ENCODE data around the gene MAPK14.
A peak's percentile ranks its signal among the peaks of the same experiment; 100 is the strongest.

Gene MAPK14

DNA sequence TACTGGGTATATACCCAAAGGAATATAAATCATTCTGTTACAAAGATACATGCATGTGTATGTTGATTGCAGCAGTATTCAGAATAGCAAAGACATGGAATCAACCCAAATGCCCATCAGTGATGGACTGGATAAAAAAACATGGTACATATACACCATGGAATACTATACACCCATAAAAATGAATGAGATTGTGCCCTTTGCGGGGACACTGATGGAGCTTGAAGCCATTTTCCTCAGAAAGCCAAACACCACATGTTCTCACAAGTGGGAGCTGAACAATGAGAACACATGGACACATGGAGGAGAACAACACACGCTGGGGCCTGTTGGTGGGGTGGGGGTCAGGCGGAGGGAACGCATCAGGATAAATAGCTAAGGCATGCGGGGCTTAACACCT is 61.4 kb downstream of the MAPK14 start:
- TF ChIP-seq, protein P1, sequence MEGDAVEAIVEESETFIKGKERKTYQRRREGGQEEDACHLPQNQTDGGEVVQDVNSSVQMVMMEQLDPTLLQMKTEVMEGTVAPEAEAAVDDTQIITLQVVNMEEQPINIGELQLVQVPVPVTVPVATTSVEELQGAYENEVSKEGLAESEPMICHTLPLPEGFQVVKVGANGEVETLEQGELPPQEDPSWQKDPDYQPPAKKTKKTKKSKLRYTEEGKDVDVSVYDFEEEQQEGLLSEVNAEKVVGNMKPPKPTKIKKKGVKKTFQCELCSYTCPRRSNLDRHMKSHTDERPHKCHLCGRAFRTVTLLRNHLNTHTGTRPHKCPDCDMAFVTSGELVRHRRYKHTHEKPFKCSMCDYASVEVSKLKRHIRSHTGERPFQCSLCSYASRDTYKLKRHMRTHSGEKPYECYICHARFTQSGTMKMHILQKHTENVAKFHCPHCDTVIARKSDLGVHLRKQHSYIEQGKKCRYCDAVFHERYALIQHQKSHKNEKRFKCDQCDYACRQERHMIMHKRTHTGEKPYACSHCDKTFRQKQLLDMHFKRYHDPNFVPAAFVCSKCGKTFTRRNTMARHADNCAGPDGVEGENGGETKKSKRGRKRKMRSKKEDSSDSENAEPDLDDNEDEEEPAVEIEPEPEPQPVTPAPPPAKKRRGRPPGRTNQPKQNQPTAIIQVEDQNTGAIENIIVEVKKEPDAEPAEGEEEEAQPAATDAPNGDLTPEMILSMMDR (conservative IDR thresholded peaks at IDR 0.05; ENCODE audit: low read length) = no peak
- no peak overlapping the region for H3K4me3 ChIP-seq (ENCODE audit: low read length)
- DNase-seq (ENCODE audit: low read depth) = no peak

DNA sequence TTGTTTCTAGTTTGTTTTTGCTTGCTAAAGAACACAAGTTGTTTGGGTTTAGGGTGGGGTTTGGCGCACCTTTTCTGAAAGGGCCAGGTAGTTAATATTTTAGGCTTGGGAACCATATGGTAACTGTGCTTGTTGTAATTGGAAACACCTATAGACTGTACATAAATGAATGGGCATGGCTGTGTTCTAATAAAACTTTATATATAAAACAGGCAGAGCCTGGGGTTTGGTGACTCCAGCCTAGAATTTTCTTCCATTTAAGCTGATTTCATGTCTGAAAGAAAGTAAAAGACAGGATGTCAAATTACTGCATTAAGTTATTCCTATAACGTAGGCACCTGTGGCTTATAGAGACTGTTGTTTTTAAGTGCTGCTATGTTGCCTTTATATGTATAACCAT is 66.6 kb downstream of the MAPK14 start:
- DNase-seq (ENCODE audit: low read depth) = no peak
- H3K4me3 ChIP-seq (ENCODE audit: low read length) = no peak overlapping the region
- TF ChIP-seq, protein P1 (conservative IDR thresholded peaks at IDR 0.05; ENCODE audit: low read length) = no peak

DNA sequence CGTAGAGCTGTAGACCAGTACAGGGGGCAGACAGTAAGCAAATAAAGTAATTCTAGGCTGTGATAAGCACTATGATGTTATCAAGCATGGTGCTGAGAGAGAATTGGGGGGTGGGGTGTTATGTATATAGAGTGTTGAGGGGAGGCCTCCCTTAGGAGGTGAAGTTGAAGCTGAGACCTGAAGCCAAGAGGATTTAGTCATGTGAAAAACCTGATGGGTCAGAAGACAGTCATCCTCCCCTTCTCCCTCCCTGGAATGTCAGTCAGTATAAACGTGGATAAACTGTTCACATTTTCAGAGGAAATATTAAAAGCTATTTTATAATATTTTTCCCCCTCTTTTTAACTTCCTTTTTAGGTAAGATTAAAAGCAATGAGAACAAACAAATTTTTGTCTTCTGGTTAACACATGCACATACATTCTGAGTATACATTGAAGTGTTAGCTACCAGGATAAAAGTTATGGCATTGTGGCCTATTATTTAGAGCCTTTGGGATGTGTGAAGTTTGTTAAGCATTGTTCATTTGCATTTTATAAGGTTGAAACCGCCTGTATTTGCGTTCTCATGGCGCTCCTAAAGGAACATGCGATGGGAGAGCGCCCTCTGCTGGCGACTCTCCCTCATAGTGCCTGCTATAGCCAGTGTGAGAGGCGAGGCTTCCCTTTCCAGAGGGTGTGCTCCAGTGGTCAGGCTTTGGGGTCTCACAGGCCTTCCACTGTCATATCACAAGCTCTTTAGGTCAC is 67.3 kb downstream of the MAPK14 start:
- TF ChIP-seq, protein P1 (conservative IDR thresholded peaks at IDR 0.05; ENCODE audit: low read length) = peak; percentile 96
- no peak overlapping the region for H3K4me3 ChIP-seq (ENCODE audit: low read length)
- DNase-seq (ENCODE audit: low read depth) = peak; percentile 68

DNA sequence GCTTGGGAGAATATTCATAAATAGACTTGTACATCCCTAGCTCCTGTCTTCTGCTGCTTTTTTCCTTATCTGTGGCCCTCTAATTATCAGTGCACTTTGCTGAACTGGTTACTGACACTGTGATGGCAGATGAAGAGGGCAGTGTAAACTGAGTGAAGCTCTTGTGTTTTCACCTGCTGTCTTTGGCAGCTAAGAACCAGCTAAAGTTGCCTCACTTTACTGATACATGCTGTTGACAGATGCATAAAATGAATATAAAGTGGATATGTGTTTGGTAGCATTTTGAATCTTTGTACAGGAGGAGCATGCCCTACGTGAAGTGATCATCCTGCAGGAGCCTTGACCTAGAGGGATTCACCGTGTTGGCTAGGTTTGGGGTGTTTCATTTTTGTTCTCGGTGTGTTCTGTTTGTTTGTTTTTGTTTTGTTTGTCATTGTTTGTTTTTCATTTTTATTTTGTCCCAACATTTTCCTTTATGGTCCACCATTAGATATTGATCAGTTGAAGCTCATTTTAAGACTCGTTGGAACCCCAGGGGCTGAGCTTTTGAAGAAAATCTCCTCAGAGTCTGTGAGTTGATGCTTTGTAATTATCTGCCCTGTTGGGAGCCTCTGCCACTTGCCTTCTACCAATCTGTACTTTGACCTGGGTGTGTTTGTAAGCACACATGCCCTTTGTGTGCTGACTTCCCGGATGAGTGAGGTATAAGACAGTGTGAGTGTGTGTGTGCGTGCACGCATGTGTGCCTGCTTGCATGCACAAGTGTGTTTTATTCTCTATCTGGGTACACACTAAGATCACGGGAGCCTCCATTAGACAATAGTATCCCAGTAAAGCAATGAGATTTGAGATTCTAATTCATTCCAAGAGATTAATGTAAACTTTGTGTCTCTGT is 68.1 kb downstream of the MAPK14 start:
- no peak overlapping the region for H3K4me3 ChIP-seq (ENCODE audit: low read length)
- DNase-seq (ENCODE audit: low read depth) = no peak

DNA sequence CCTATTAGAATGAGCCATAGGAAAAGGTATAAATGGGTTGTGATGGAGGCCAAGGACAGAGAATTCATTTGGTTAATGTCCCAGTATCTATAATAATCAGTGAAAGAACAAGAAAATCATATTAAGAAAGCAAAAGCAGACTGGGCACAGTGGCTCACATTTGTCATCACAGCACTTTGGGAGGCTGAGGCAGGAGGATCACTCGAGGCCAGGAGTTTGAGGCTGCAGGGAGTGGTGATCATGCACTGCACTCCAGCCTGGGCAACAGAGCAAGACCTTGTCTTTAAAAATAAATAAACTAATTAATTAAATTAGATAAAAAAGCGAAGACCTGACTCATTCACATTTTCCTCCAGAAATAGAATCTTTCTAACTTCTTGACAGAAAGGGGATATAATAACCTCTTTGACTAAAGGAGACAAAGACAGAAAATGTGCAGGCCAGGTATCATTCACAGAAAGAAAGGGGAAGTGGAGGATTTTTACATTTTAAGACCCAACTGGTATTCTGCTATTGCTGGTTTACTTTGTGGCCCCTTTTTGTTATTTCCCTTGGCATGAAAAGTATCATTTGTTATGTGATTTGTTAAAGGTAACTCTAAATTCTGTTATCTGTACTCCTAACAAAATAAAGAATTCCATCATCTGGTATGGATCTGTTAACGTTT is 70.8 kb downstream of the MAPK14 start:
- no peak overlapping the region for H3K4me3 ChIP-seq (ENCODE audit: low read length)
- no peak for DNase-seq (ENCODE audit: low read depth)
- TF ChIP-seq, protein P1 (conservative IDR thresholded peaks at IDR 0.05; ENCODE audit: low read length) = no peak

More for the DNA sequence above, 68.1 kb downstream of the MAPK14 start:
- TF ChIP-seq, protein P1 (conservative IDR thresholded peaks at IDR 0.05; ENCODE audit: low read length) = no peak

DNA sequence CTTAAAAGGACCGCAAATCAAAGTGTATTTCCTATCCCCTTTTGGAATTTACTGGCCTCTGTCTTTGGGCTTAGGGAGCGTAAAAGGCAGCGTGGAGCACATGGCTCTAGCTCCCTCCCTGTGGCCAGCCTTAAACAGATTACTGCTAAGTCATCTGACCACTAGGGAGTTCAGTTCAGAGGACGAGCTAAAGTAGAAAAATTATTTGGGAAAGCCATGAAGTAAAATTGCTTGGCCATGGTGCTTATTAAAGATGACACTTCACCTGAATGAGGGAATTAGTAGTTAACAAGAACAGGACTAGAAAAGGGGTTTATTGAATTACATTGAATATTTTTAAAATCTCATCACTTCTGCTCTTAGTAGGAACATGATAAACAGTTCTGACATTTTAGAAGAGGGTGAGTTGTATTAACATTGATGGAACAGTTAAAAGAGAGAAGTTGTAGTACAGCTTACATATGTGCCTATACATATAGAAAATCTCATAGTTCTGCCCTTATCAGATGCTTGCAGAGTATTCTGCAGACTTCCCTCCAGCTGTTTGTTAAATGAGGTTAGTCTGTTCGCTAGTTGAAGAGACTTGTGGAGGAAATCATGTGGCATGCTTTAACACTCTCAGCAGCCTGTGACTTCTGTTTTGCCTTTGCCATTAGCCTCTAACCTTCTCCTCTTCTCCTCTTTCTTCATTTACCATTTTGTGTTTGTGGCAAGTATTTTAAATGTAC is 71.5 kb downstream of the MAPK14 start:
- H3K4me3 ChIP-seq (ENCODE audit: low read length) = no peak overlapping the region
- TF ChIP-seq, protein P1 (conservative IDR thresholded peaks at IDR 0.05; ENCODE audit: low read length) = no peak
- no peak for DNase-seq (ENCODE audit: low read depth)
